HT1080 (cell line): Measurements from ENCODE around the gene PCDHGA11. TPM values are rescaled to one million over a fixed set of nuclear protein-coding genes. Genes with fewer than 3 reads are reported as not detected.
"Not testable (repeated sequence)": the region's sequence is repeated elsewhere in the genome, so short reads cannot be mapped to it uniquely, and the experiment has no call there.

Experiments
- DNase-seq: peaks from one replicate; pipeline ENCODE4 v3.0.0-alpha.2; 2015; ENCODE audit warnings: low read depth
- total RNA-seq: library from RNA; depleted of rRNA; stranded (reverse); fragments of >200 nt; shearing (Covaris generic); gene quantifications from 2 replicates; pipeline ENCODE4 v1.2.3, GENCODE V29; 2014

Gene PCDHGA11
- total RNA-seq, 1 experiment from 2014 or later, result 0.42 TPM

DNA sequence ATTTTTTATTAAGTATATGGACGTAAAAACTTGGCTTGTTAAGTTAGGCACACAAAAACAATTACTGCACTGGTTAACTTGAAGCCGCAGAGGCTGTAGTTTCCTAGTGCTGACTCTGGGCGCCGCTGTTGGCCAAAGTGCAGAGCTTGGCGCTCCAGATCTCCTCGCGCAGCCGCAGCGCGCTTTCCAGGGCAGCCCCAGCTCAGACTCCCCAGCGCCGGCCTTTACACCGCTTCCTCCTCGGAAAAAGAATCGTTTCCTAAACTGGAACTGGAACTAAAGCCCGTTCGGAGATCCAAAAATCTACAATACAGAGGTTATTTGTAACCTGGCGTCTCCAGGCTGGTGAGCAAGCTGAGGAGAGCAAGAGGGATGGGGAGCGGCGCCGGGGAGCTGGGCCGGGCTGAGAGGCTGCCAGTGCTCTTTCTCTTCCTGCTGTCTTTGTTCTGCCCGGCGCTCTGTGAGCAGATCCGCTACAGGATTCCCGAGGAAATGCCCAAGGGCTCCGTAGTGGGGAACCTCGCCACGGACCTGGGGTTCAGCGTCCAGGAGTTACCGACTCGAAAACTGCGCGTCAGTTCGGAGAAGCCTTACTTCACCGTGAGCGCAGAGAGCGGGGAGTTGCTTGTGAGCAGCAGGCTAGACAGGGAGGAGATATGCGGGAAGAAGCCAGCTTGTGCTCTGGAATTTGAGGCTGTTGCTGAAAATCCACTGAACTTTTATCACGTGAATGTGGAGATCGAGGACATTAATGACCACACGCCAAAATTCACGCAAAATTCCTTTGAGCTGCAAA lies 22.9 kb upstream of the PCDHGA11 start, which contains the start of gene PCDHGB5:
Gene PCDHGB5 (plus strand): TSS at position 192 of the 796 bp plus-strand sequence. CDS start 181 bp downstream, at position 373.
- not testable (repeated sequence) for DNase-seq

DNA sequence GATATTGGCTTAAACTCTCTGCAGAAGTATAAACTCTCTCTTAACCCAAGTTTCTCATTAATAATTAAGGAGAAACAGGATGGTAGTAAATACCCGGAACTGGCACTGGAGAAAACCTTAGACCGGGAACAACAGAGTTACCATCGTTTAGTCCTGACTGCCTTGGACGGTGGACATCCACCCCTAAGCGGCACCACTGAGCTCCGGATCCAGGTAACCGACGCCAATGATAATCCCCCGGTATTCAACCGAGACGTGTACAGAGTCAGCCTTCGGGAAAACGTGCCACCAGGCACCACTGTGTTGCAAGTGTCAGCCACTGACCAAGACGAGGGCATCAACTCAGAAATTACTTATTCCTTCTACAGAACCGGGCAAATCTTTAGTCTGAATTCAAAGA lies 22.2 kb upstream of the PCDHGA11 start:
- no peak for DNase-seq

DNA sequence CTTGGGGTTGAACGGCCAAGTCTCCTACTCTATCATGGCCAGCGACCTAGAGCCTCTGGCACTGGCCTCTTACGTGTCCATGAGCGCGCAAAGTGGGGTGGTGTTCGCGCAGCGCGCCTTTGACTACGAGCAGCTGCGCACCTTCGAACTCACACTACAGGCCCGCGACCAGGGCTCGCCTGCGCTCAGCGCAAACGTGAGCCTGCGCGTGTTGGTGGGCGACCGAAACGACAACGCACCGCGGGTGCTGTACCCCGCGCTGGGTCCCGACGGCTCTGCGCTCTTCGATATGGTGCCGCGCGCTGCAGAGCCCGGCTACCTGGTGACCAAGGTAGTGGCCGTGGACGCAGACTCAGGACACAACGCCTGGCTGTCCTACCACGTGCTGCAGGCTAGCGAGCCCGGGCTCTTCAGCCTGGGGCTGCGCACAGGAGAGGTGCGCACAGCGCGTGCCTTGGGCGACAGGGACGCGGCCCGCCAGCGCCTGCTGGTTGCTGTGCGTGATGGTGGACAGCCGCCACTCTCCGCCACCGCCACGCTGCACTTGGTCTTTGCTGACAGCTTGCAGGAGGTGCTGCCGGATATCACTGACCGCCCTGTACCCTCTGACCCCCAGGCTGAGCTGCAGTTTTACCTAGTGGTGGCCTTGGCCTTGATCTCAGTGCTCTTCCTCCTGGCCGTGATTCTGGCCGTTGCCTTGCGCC lies 21.1 kb upstream of the PCDHGA11 start:
- no peak for DNase-seq

DNA sequence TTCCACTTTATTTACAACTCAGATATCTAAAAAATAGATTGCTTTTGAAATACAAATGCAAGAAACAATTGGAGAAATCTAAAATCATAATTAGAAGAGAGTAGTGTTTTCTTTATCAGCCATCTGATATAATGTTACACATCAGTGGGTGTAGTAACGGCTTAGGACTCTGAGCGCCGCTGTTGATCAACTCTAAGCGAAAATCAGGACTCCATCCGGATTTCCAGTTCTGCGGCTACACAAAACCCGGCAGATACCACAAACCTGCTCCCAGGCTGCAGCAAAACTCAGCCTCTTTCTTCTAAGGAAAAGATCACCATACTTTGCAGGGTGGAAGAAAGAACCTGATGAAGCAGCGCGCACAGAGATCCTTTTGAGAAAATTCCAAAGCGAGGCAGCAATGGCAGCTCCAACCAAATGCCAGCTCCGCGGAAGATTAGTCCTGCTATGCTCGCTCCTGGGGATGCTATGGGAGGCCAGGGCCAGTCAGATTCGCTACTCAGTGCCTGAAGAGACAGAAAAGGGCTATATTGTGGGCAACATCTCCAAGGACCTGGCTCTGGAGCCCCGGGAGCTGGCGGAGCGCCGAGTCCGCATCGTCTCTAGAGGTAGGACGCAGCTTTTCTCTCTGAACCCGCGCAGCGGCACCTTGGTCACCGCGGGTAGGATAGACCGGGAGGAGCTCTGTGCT lies 18.2 kb upstream of the PCDHGA11 start, which contains the start of gene PCDHGA9:
Gene PCDHGA9 (plus strand): TSS at position 226 of the 691 bp plus-strand sequence. CDS start 175 bp downstream, at position 401.
- DNase-seq, result peak; percentile 25

DNA sequence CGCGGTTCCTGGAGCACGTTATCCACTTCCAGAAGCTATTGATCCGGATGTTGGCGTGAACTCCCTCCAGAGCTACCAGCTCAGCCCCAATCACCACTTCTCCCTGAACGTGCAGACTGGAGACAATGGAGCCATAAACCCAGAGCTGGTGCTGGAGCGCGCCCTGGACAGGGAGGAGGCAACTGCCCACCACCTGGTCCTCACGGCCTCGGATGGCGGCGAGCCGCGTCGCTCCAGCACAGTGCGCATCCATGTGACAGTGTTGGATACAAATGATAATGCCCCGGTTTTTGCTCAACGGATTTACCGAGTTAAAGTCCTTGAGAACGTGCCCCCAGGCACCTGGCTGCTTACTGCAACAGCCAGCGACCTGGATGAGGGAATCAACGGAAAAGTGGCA lies 17.5 kb upstream of the PCDHGA11 start:
- DNase-seq, result no peak

DNA sequence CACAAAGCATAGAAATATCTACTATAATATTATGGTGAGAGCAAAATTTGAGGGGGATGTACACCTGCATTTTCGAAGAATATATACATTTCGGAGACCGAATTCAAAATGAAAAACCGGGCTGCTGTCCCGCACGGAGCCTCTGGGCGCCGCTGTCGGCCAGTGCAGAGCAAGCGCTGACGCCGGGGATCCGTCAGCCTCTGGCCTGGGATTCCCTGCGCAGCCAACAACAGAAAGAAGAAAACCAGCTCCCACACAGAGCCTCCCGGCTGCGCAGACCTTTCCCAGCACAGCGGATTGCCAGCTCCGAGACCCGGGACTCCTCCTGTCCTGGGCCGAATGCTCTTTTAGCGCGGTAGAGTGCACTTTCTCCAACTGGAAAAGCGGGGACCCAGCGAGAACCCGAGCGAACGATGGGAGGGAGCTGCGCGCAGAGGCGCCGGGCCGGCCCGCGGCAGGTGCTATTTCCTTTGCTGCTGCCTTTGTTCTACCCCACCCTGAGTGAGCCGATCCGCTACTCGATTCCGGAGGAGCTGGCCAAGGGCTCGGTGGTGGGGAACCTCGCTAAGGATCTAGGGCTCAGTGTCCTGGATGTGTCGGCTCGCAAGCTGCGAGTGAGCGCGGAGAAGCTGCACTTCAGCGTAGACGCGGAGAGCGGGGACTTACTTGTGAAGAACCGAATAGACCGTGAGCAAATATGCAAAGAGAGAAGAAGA lies 12.9 kb upstream of the PCDHGA11 start, which contains the start of gene PCDHGB6:
Gene PCDHGB6 (plus strand): TSS at position 232 of the 716 bp plus-strand sequence. CDS start 182 bp downstream, at position 414.
- not testable (repeated sequence) for DNase-seq

DNA sequence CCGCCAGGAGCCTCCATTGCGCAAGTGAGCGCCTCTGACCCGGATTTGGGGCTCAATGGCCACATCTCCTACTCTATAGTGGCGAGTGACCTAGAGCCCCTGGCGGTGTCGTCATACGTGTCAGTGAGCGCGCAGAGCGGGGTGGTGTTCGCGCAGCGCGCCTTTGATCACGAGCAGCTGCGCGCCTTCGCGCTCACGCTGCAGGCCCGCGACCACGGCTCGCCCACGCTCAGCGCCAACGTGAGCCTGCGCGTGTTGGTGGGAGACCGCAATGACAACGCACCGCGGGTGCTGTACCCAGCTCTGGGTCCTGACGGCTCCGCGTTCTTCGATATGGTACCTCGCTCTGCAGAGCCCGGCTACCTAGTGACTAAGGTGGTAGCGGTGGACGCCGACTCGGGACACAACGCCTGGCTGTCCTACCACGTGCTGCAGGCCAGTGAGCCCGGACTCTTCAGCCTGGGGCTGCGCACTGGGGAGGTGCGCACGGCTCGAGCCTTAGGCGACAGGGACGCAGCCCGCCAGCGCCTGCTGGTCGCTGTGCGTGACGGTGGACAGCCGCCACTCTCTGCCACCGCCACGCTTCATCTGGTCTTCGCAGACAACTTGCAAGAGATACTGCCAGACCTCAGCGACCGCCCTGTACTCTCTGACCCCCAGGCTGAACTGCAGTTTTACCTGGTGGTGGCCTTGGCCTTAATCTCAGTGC lies 11.1 kb upstream of the PCDHGA11 start:
- no peak for DNase-seq

DNA sequence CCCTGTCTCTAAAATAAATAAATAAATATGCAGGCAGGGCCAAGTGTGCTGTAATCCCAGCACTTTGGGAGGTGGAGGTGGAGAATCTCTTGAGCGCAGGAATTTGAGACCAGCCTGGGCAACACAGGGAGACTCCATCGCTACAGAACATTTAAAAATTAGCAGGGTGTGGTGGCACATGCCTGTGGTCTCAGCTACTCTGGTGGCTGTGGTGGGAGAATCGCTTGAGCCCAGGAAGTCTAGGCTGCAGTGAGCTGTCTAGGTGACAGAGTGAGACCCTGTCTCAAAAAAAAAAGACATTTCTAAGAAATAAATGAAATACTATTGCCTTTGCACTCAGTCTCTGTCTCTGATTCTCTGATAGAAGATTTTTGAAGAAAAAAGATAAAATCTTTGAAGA lies 9.3 kb upstream of the PCDHGA11 start:
- no peak for DNase-seq

DNA sequence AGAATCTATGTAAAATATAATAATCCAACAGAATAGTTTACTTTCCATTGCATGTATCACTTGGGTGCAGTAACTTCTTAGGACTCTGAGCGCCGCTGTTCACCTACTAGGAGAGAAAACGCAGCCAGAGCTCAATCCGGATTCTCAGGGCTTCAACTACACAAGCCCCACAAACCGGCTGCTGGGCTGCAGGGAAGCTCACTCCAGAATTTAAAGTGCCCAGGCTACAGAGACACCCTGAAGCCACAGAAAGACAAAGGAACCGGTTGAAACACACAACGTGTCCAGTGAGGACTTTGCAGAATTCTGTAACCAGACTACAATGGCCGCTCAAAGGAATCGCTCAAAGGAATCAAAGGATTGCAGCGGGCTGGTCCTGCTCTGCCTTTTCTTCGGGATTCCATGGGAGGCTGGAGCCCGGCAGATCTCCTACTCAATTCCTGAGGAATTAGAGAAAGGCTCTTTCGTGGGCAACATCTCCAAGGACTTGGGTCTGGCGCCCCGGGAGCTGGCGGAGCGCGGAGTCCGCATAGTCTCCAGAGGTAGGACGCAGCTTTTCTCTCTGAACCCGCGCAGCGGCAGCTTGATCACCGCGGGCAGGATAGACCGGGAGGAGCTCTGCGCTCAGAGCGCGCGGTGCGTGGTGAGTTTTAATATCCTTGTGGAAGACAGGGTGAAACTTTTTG lies 7.9 kb upstream of the PCDHGA11 start, which contains the start of gene PCDHGA10:
Gene PCDHGA10 (plus strand): TSS at position 134 of the 686 bp plus-strand sequence. CDS start 189 bp downstream, at position 323.
- peak; percentile 51 for DNase-seq

DNA sequence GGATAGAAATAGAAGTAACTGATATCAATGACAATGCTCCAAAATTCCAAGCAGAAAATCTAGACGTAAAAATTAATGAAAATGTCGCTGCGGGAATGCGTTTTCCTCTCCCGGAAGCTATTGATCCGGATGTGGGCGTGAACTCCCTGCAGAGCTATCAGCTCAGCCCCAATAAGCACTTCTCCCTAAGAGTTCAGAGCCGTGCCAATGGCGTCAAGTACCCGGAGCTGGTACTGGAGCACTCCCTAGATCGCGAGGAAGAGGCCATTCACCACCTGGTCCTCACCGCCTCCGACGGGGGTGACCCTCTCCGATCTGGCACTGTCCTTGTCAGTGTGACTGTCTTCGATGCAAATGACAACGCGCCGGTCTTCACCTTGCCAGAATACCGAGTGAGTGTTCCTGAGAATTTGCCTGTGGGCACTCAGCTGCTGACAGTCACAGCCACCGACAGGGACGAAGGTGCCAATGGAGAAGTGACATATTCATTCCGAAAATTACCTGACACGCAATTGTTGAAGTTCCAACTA lies 7.2 kb upstream of the PCDHGA11 start:
- DNase-seq, result no peak

DNA sequence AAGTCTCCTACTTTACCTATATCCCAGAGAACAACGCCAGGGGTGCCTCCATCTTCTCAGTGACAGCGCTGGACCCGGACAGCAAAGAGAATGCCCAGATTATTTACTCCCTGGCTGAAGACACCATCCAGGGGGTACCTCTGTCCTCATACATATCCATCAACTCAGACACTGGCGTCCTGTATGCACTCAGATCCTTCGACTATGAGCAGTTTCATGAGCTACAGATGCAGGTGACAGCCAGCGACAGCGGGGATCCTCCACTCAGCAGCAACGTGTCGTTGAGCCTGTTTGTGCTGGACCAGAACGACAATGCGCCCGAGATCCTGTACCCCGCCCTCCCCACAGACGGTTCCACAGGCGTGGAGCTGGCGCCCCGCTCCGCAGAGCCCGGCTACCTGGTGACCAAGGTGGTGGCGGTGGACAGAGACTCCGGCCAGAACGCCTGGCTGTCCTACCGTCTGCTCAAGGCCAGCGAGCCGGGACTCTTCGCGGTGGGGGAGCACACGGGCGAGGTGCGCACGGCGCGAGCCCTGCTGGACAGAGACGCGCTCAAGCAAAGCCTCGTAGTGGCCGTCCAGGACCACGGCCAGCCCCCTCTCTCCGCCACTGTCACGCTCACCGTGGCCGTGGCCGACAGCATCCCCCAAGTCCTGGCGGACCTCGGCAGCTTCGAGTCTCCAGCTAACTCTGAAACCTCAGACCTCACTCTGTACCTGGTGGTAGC lies 6.1 kb upstream of the PCDHGA11 start:
- DNase-seq, result not testable (repeated sequence)

DNA sequence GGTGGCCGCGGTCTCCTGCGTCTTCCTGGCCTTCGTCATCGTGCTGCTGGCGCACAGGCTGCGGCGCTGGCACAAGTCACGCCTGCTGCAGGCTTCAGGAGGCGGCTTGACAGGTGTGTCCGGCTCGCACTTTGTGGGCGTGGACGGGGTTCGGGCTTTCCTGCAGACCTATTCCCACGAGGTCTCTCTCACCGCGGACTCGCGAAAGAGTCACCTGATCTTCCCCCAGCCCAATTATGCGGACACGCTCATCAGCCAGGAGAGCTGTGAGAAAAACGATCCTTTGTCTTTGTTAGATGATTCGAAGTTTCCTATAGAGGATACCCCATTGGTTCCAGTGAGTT lies 5.6 kb upstream of the PCDHGA11 start:
- DNase-seq, result not testable (repeated sequence)

DNA sequence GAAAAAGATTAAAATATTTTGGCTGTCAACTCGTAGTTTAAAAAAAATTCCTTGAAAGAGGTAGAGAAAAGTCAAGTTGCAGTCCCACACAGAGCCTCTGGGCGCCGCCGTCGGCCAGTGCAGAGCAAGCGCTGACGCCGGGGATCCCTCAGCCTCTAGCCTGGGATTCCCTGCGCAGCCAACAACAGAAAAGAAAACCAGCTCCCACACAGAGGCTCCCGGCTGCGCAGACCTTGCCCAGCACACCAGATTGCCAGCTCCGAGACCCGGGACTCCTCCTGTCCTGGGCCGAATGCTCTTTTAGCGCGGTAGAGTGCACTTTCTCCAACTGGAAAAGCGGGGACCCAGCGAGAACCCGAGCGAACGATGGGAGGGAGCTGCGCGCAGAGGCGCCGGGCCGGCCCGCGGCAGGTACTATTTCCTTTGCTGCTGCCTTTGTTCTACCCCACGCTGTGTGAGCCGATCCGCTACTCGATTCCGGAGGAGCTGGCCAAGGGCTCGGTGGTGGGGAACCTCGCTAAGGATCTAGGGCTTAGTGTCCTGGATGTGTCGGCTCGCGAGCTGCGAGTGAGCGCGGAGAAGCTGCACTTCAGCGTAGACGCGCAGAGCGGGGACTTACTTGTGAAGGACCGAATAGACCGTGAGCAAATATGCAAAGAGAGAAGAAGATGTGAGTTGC lies 3.2 kb upstream of the PCDHGA11 start, which contains the start of gene PCDHGB7:
Gene PCDHGB7 (plus strand): TSS at position 184 of the 679 bp plus-strand sequence. CDS start 183 bp downstream, at position 367.
- peak; percentile 73 for DNase-seq

DNA sequence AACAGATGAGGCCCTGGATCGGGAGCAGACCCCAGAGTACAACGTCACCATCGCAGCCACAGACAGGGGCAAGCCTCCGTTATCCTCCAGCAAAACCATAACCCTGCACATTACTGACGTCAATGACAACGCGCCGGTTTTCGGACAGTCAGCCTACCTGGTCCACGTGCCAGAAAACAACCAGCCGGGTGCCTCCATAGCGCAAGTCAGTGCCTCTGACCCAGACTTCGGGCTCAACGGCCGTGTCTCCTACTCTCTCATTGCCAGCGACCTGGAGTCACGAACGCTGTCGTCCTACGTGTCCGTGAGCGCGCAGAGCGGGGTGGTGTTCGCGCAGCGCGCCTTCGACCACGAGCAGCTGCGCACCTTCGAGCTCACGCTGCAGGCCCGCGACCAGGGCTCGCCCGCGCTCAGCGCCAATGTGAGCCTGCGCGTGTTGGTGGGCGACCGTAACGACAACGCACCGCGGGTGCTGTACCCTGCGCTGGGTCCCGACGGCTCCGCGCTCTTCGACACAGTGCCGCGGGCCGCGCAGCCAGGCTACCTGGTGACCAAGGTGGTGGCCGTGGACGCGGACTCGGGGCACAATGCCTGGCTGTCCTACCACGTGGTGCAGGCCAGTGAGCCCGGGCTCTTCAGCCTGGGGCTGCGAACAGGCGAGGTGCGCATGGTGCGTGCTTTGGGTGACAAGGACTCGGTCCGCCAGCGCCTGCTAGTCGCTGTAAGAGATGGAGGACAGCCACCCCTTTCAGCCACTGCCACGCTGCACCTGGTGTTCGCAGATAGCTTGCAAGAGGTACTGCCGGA lies 1.6 kb upstream of the PCDHGA11 start:
- no peak for DNase-seq

DNA sequence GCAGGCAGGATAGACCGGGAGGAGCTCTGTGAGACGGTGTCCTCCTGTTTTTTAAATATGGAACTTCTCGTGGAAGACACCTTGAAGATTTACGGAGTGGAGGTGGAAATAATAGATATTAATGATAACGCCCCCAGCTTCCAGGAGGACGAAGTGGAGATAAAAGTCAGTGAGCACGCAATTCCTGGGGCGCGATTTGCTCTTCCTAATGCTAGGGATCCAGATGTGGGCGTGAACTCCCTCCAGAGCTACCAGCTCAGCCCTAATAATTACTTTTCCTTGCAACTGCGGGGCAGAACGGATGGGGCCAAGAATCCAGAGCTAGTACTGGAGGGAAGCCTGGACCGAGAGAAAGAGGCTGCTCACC lies 621 bp downstream of the PCDHGA11 start:
- no peak for DNase-seq

DNA sequence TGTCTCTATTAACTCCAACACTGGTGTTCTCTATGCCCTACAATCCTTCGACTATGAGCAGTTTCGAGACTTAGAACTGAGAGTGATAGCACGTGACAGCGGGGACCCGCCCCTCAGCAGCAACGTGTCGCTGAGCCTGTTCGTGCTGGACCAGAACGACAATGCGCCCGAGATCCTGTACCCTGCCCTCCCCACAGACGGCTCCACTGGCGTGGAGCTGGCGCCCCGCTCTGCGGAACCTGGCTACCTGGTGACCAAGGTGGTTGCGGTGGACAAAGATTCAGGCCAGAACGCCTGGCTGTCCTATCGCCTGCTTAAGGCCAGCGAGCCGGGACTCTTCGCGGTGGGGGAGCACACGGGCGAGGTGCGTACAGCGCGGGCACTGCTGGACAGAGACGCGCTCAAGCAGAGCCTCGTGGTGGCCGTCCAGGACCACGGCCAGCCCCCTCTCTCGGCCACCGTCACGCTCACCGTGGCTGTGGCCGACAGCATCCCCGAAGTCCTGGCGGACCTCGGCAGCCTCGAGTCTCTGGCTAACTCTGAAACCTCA lies 2.0 kb downstream of the PCDHGA11 start:
- no peak for DNase-seq
